ENCODE data around the gene SCUBE3.

DNA sequence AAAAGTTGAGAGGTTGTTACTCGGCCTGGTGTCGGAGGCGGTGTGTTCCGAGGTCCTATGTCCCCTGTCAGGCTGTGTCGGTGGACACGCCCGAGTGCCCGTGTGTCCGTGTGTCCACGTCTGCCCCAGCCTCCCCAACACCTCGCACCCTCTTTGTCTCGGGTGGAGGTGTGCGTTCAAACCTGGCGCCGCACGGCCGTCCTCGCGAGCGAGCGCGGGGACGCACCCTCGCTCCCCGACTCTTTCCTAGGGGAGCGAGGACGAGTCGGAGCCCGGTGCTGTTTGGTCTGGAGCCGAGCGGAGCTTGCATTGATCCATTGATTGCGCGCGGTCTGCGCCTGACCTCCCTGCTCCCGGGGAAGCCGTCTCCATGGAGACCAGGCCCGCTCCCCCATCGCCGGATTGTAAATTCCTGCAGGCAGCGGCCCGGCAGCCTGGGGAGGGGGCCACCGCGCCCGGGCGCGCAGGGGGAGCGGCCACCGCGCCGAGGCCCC lies 411 bp upstream of the SCUBE3 start:
- no peak for TF ChIP-seq EZH2 (IDR thresholded peaks at IDR 0.05; ENCODE audit: insufficient read depth, poor library complexity, severe bottlenecking)
- TF ChIP-seq EZH2phosphoT487 (IDR thresholded peaks at IDR 0.05; ENCODE audit: insufficient read depth, low read depth): no peak

Data from GM23248 (cell line).